HG03342 (cell line): ENCODE measurements around the gene LIMK2.

Source experiments
- ATAC-seq: cut with Tn5 transposase; IDR thresholded peaks from one replicate; pipeline ENCODE4 v1.9.1; 2021; ENCODE audit warnings: mild to moderate bottlenecking, moderate library complexity; ENCODE audit not compliant: unreplicated experiment

Gene LIMK2

GRCh38 chr22:31271026-31271425, 58.9 kb downstream of the LIMK2 start:
- no peak for ATAC-seq

GRCh38 chr22:31271485-31271884, 59.4 kb downstream of the LIMK2 start:
- ATAC-seq: no peak

GRCh38 chr22:31272522-31273446, 60.7 kb downstream of the LIMK2 start:
- ATAC-seq: no peak

GRCh38 chr22:31274017-31274416, 61.9 kb downstream of the LIMK2 start:
- ATAC-seq: no peak

GRCh38 chr22:31275018-31275417, 62.9 kb downstream of the LIMK2 start:
- ATAC-seq: no peak

- ATAC-seq: no peak
Observed at GRCh38 chr22:31275576-31275975, 63.5 kb downstream of the LIMK2 start.

- no peak for ATAC-seq
Observed at GRCh38 chr22:31276426-31277167, 64.5 kb downstream of the LIMK2 start.

GRCh38 chr22:31277741-31278140, 65.6 kb downstream of the LIMK2 start:
- no peak for ATAC-seq

- ATAC-seq: no peak
Observed at GRCh38 chr22:31278151-31278621, 66.1 kb downstream of the LIMK2 start.

- no peak for ATAC-seq
Observed at GRCh38 chr22:31278626-31279326, 66.7 kb downstream of the LIMK2 start.

- ATAC-seq: no peak
Observed at GRCh38 chr22:31279327-31279669, 67.2 kb downstream of the LIMK2 start.

GRCh38 chr22:31279821-31280505, 67.9 kb downstream of the LIMK2 start:
- ATAC-seq: no peak

GRCh38 chr22:31281733-31282132, 69.6 kb downstream of the LIMK2 start:
- ATAC-seq: no peak

- no peak for ATAC-seq
Observed at GRCh38 chr22:31282748-31283468, 70.8 kb downstream of the LIMK2 start.

- ATAC-seq: no peak
Observed at GRCh38 chr22:31284281-31285155, 72.4 kb downstream of the LIMK2 start.

GRCh38 chr22:31286360-31287255, 74.5 kb downstream of the LIMK2 start:
- ATAC-seq: no peak

GRCh38 chr22:31287818-31288495, 75.9 kb downstream of the LIMK2 start:
- ATAC-seq: no peak
